Measurements from ENCODE around the gene OVOL2.

- no peak for TF ChIP-seq CTCF (conservative IDR thresholded peaks at IDR 0.05; ENCODE audit: low read depth, low read length)
- TF ChIP-seq EZH2 (IDR thresholded peaks at IDR 0.05; ENCODE audit: borderline replicate concordance, low read depth, low read length, poor library complexity, severe bottlenecking): no peak
These were observed 81.4 kb downstream of the OVOL2 start for GRCh38 chr20:17976305-17976704.
